Glutamatergic neuron (in vitro differentiated cells): ENCODE data around the gene PSMD1. TPM values are rescaled to one million over a fixed set of nuclear protein-coding genes. Genes with fewer than 3 reads are reported as not detected.

ENCODE experiments used
- DNase-seq: peaks from one replicate; pipeline ENCODE4 v3.0.0; 2022
- H3K27ac Mint-ChIP-seq: one replicate; pipeline ENCODE4 v1.8.0; 2020; ENCODE audit warnings: mild to moderate bottlenecking, mixed read lengths, inconsistent platforms; ENCODE audit not compliant: unreplicated experiment
- H3K27me3 Mint-ChIP-seq: one replicate; pipeline ENCODE4 v1.8.0; 2020; ENCODE audit warnings: mild to moderate bottlenecking, moderate library complexity, mixed read lengths, inconsistent platforms; ENCODE audit not compliant: unreplicated experiment
- H3K36me3 Mint-ChIP-seq: one replicate; pipeline ENCODE4 v1.8.0; 2020; ENCODE audit warnings: mild to moderate bottlenecking, mixed read lengths, inconsistent platforms; ENCODE audit not compliant: unreplicated experiment
- H3K4me1 Mint-ChIP-seq: one replicate; pipeline ENCODE4 v1.8.0; 2020; ENCODE audit warnings: mild to moderate bottlenecking, low read depth, mixed read lengths, inconsistent platforms; ENCODE audit not compliant: unreplicated experiment
- H3K4me3 Mint-ChIP-seq: one replicate; pipeline ENCODE4 v1.8.0; 2020; ENCODE audit warnings: mild to moderate bottlenecking, mixed read lengths, inconsistent platforms; ENCODE audit not compliant: unreplicated experiment
- H3K9me3 Mint-ChIP-seq: one replicate; pipeline ENCODE4 v1.8.0; 2020; ENCODE audit warnings: mild to moderate bottlenecking, moderate library complexity, mixed read lengths, inconsistent platforms; ENCODE audit not compliant: unreplicated experiment
- CTCF ChIP-seq: fragments of 200-600 bp; sonication (generic); IDR thresholded peaks from one replicate; pipeline ENCODE4 v1.5.0; 2021; ENCODE audit not compliant: partially characterized antibody, unreplicated experiment
- total RNA-seq: library from RNA; stranded (reverse); fragmentation: NEBNext Ultra II Directional; extraction: Animal tissue kit (Norgen Biotek cat#: 25700); gene quantifications from one replicate; pipeline ENCODE4 v1.2.1, GENCODE V29; 2021; ENCODE audit not compliant: unreplicated experiment

Gene PSMD1
- total RNA-seq, 1 donor from 2014 or later = 126 TPM

- Mint-ChIP-seq H3K4me3 (no peak overlapping the region), H3K9me3 (peaks cover 4% of the 10 kb centered on the region), H3K27me3 (peaks cover 3% of the 10 kb centered on the region), H3K27ac (no peak overlapping the region), H3K36me3 (peaks cover 5% of the 10 kb centered on the region), H3K4me1 (peaks cover 8% of the 10 kb centered on the region)
- no peak for TF ChIP-seq CTCF
- DNase-seq = no peak
These were observed 46.4 kb upstream of the PSMD1 start for GRCh38 chr2:231010201-231010730.

GRCh38 chr2:231011526-231011925 is 45.1 kb upstream of the PSMD1 start:
- Mint-ChIP-seq H3K27ac (no peak overlapping the region), H3K9me3 (peaks cover 1% of the 10 kb centered on the region), H3K27me3 (no peaks in the 10 kb centered on the region), H3K4me1 (peaks cover 8% of the 10 kb centered on the region), H3K36me3 (no peaks in the 10 kb centered on the region), H3K4me3 (no peak overlapping the region)
- no peak for DNase-seq
- no peak for TF ChIP-seq CTCF

- peaks cover 3% of the 10 kb centered on the region for H3K9me3 Mint-ChIP-seq
- no peak overlapping the region for H3K27ac Mint-ChIP-seq
- H3K4me1 Mint-ChIP-seq = peaks cover 8% of the 10 kb centered on the region
- H3K27me3 Mint-ChIP-seq = no peaks in the 10 kb centered on the region
- no peak overlapping the region for H3K4me3 Mint-ChIP-seq
- no peak for DNase-seq
- H3K36me3 Mint-ChIP-seq = no peaks in the 10 kb centered on the region
- TF ChIP-seq CTCF = no peak
These were observed 44.2 kb upstream of the PSMD1 start for GRCh38 chr2:231012463-231012862.

GRCh38 chr2:231013820-231014219 is 42.8 kb upstream of the PSMD1 start:
- H3K9me3 Mint-ChIP-seq = peaks cover 3% of the 10 kb centered on the region
- no peaks in the 10 kb centered on the region for H3K27me3 Mint-ChIP-seq
- no peak overlapping the region for H3K4me3 Mint-ChIP-seq
- no peak for DNase-seq
- no peaks in the 10 kb centered on the region for H3K36me3 Mint-ChIP-seq
- TF ChIP-seq CTCF = no peak
- no peak overlapping the region for H3K27ac Mint-ChIP-seq
- H3K4me1 Mint-ChIP-seq = peaks cover 8% of the 10 kb centered on the region

GRCh38 chr2:231015478-231015877 is 41.2 kb upstream of the PSMD1 start:
- H3K27me3 Mint-ChIP-seq = no peaks in the 10 kb centered on the region
- no peak for DNase-seq
- no peak for TF ChIP-seq CTCF
- H3K36me3 Mint-ChIP-seq = no peaks in the 10 kb centered on the region
- H3K9me3 Mint-ChIP-seq = peaks cover 3% of the 10 kb centered on the region
- H3K4me3 Mint-ChIP-seq = no peak overlapping the region
- H3K4me1 Mint-ChIP-seq = no peaks in the 10 kb centered on the region
- no peak overlapping the region for H3K27ac Mint-ChIP-seq
